HG03175 (cell line): ENCODE data around the gene DGKE.

Experiments used
- ATAC-seq: cut with Tn5 transposase; IDR thresholded peaks from one replicate; pipeline ENCODE4 v1.9.1; 2021; ENCODE audit warnings: mild to moderate bottlenecking, moderate library complexity; ENCODE audit not compliant: unreplicated experiment

The DGKE gene

DNA sequence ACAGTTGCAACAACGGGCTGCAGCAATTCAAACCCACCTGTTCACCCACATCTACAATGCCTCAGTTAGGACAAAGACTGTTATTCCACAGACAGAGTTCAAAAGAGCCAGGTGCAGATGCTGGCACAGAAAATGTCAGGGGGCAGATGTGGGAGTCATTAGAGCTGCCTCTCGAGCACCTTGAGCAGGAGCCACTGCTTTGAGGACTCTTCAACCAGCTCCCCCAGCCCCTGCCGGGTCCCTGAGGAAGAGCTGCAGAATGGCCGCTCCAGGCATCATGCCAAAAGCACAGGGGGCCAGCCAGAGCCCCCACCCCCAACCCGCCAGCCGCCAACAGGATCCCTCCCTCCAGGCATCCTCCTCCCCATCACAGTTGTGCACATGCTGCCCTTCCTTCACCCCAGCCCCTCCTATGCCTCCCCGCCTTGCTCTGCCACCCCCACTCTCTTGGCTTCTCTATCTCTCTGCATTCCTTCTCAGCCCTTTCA lies 21.0 kb upstream of the DGKE start:
- ATAC-seq, result no peak

DNA sequence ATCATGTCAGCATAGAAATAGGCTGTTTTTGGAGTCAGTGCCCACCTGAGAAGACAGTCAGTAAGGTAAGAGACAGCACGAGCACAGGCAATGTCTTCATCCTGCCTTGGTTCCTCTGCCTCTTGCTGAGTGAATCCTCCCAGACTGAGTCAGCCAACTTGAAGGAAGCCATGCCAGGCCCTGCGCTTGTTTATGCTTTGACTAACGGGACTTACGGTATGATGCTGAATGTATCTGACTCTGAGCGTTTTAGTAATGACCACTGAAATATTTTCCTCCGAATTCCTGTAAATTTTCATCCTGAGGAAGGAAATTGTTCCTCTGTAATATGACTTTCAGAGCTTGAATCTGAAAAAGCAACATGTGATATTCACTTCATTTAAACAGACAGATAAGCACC lies 18.2 kb upstream of the DGKE start:
- ATAC-seq, result no peak

DNA sequence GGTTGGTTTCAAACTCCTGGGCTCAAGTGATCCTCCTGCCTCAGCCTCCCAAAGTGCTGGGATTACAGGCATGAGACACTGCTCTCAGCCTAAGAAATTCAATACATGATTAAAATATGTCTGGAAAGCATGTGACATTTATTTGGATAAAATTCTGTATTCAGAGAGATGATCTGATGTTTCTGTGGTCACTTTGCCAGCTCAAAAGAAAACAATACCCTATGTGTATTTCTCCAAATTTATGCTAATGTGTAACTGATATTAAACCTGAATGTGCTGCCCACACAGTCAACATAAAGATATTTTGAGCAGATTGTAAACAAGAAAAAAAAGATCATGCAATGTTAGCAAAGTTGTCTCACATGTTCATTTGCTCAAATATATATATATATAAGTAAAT lies 16.9 kb upstream of the DGKE start:
- ATAC-seq, result no peak

DNA sequence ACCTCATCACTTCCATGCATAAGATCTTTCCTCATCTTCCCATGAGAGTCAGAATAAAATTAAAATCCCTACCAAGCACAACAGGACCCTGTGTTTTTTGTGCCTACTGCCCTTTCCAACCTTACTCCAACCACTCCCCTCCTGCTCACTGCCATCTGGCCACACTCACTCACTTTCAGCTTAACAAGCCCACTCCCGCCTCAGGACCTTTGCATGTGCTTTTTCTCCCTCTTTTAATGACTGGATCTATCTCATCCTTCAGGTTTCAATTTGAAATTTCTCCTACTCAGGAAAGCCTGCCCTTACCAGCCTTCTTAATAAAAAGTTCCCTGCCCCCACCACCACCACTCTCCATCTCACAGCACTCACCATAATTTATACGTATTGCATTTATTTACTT lies 14.9 kb upstream of the DGKE start:
- ATAC-seq, result no peak

DNA sequence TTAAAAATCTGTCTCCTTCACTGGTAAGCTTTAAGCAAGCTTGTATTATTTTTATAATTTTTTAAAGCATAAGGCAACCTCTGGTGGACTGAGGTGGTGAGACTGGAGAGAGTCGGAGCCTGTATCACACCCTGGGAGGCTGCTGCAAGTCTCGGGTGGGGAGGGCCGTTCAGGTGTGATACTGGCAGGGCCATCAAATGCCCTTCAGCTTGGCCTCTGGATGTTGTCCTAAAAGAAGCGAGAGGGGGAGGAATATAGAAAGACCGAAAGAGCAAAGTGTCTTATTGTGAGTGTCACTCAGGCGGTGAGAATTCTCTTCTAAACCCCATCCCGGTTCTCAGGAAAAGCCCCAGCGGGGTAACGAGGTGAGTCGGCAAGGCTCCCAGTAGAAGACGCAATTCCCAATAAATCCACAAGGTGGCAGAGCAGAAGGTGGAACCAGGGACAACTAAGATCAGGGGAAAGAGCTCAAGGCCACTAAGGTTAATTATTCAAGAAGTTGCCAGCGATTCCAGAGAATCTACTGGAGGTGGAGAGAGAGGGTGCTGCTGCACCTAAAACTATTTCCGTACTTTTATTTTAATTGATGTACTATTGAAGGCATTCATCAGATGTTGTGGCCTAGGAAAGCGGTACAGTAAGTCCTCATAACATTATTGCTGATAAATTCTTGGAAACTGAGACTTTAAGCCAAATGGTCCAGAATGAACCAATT lies 14.4 kb upstream of the DGKE start:
- ATAC-seq, result peak; percentile 69

DNA sequence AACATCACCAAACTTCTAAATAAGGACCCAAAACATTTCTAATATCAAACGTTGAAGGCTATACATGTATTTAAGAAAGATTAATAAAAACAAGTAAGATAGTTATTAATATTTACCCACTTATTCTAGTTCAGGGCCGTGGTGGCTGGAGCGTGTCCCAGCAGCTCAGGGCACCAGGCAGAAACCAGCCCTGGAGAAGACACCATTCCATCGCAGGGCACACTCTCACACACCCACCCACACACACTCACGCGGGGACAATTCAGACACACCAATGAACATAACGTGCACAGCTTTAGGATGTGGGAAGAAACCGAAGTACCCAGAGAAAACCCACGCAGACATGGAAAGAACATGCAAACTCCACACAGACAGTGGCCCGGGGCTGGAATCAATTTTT lies 13.7 kb upstream of the DGKE start:
- no peak for ATAC-seq

DNA sequence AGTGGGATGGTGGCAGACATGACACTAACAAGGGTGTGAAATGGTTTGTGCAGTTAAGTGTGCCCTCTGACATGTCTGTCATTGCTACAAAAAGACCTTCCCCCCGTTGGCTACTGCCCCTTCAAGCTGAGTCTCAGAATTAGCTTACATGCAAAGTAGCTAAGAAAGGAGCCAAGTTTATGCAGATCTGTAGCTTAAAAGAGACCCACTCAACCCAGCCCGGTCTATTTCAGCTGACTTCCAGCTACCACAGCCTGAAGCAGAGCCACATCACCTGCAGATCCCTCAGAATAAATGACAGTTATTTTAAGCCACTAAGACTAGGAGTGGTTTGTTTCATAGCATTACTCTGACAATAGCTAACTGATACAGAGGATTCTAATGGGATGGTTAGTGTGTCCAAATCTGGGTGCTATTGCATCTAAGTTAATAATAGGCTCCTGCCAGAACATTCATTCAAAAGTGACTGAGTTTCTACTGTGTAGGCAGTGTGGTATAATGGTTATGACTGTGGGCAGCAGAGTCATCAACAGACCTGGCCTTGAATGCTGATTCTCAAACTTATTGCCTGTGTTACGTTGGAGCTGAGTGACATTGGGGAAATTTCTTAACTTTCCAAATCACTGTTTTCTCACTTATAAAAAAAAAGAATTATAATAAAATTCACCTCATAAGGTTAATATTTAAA lies 12.0 kb upstream of the DGKE start:
- no peak for ATAC-seq

DNA sequence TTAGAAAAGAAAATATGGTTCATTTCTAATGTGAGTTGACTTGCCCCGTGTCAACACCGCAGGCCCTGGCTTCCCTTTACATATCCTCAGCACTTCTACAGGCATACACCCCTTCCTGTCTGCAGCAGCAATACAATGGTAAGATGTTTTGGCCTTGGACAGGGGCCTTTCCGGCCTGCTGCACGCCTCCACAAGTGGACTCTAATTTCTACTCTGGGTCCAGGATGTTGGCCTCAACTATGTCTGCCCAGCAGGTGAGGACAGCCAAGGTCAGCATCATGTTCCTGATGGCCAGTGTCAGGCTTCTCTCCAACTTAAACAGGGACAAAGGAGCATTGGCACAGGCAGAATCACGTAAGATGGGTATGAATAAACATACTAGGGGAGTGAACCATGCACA lies 11.2 kb upstream of the DGKE start:
- no peak for ATAC-seq

DNA sequence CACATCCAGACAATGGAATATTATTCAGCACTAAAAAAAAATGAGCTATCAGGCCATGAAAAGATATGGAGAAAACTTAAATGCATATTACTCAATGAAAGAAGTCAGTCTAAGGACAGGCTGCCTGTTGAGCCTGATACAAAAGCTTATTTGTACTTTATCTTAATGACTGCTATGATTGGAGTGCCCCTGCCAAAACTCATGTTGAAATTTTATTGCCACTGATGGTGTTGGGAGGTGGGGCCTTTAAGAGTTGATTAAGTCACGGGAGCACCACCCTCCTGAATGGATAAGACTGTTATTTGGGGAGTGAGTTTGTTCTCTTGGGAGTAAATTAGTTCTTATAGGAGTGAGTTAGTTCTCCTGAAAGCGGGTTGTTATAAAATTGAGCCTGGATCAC lies 10.1 kb upstream of the DGKE start:
- no peak for ATAC-seq

DNA sequence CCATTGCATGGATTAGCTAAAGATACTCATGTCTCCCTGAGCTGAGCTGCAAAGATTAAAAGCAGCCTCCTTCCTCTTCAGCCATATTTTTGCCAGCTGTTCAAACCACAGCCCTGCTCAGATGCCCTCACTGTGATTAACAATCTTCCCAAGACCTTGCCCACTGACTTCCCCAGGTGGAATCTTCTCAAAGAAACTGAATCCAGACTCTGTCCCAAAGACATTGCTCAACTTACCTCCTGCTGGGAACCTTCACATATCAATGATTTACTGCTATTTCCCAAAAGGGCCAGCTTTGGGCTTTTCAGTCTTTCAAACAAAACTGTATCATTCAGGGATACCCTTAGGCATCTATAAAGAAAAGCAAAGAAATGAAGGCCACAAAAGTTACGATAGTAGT lies 9.4 kb upstream of the DGKE start:
- no peak for ATAC-seq

DNA sequence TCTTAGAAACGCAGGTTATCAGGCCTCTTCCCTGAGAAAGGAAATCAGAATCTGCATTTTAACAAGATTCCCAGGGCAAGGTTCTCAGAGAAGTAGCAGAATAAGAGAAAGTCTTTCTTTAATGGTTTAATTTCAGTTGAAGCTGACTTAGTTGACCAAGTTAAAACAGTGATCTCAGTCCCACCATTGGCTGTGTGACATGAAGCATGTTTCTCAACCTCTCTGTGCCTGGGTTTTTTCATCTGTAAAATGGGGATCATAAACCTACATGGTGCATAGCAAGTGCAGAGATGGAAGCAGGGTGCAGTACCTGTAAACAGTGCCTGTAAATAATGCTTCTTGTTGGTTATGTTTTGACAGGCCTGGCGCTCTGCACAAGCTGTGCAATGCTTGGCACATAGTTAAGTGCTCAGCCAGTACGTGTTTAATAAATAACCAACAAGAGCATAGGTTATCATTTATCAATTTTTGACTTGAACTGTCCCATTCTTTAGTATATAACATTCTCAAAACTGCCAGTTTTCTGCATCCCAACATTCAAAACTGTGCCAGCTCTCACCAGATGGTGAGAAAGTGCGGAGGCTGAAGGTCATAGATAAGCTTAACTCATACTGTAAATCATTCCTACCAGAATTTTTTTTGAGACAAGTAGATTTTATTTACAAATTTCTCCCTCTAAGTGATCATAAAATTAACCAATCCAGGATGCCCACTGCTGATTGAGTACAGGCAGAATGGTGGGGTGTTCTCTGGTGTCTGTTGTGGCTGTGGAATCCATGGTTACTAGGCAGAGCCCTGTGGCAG lies 7.1 kb upstream of the DGKE start:
- no peak for ATAC-seq

DNA sequence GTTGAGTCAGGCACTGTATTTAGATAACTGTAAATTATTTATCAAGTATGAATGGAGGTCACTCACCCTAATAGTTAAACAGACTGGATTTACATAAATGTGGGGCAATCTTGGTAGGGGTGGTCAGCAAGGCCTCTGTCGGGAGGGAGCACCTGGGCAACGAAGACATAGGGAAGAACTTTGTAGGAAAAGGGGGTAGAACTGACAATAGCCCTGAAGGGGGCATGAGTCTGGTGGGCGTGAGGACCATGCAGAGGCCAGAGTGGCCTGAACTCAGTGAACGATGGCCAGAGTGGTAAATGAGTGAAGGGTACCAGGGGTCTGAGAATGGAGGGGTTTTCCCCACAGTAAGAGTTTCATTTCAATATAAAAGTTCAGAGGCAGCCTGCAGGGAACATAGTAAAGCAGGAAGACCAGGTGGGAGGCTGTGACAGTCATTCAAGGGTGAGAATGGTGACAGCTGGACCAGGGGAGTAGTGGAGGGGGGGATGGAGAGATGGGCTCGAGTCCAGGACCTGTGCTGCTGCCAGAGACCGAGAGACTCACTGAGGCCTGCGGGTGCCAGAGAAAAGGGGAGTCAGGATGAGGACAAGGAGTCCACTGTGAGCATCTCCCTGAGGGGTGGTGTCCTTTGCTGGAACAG lies 3.1 kb upstream of the DGKE start:
- ATAC-seq, result no peak

DNA sequence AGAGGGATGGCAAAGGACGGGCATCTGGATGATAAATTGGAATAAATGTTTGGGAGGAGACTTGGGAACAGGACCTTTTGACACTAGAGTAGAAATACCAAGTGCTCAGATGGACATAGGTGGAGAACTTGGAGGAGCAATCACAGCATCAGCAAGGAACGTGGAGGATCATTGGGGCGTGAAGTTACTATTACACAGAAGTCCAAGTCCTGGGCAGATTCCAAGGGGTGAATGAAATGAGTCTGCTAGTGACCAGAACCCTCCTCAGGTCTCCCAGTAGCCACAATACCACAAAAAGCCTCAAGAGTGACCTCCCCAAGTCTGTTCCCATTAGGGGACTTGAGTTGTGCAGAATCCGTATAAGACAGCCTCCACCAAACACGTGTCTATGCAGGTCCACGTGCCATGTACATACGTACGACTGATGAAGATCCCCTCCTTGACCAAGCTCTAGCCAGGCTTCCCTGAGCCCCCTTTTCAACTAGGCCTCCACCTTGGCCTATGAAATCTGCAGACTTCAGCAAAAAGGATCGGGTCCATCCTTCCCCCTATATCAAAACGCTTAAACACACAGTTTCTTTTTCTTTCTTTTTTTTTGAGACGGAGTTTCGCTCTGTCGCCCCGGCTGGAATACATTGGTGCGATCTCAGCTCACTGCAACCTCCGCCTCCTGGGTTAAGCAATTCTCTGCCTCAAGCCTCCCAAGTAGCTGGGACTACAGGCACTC lies 2.4 kb upstream of the DGKE start:
- no peak for ATAC-seq

DNA sequence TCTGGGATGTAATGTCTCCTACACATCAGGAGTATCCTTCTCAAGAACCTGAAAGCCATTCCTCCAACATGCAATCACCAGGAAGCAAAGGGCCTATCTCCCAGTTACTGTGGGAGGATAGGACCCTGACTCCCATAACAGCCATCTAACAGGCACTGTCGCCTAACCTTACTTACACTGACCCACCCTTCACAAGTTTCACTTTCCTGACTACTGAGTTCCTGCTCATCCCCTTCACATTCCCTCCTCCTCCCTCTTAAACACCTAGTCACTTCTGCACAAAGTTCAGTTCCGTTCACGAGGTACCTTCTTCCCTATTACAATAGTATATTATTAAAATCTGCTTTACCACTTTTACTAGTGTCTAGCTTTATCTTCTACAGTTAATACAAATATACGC lies 1.5 kb upstream of the DGKE start:
- ATAC-seq, result no peak

DNA sequence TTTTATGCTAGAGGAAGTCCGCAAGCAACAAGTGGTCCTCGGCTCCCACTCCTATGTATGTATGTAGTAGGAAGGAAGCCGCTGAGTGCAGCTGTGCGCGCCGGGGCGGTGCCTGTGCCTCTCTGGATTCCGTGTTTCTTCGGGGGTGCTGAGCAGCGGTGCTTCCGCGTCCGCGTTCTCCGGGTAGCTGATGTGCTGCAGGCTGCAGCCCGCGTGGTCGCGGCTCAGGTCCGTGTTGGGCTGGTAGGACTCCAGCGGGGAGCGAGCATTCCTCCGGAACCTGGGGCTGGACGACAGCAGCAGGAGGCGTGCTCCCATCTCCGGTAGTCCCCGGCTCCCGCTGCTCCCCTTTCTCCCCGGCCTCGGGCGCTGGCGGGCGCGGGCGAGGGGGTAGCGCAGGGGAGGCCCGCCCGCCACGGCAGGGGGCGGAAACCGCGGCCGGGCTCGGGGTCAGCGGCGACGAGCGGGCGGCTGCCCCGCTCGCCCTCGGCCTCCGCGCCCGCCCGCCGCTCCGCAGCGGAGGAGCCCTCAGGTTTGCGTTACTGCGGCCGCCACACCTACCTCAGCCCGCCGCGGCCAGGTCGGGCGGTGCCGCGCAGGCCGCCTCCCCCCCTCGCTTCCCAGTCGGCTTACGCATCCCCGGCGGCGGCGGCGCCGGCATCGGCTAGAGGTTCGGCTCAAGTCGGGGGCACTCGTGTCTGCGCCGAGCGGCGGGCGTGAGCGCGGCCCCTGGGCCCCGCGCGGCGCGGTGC lies 718 bp upstream of the DGKE start:
- peak; percentile 54 for ATAC-seq

DNA sequence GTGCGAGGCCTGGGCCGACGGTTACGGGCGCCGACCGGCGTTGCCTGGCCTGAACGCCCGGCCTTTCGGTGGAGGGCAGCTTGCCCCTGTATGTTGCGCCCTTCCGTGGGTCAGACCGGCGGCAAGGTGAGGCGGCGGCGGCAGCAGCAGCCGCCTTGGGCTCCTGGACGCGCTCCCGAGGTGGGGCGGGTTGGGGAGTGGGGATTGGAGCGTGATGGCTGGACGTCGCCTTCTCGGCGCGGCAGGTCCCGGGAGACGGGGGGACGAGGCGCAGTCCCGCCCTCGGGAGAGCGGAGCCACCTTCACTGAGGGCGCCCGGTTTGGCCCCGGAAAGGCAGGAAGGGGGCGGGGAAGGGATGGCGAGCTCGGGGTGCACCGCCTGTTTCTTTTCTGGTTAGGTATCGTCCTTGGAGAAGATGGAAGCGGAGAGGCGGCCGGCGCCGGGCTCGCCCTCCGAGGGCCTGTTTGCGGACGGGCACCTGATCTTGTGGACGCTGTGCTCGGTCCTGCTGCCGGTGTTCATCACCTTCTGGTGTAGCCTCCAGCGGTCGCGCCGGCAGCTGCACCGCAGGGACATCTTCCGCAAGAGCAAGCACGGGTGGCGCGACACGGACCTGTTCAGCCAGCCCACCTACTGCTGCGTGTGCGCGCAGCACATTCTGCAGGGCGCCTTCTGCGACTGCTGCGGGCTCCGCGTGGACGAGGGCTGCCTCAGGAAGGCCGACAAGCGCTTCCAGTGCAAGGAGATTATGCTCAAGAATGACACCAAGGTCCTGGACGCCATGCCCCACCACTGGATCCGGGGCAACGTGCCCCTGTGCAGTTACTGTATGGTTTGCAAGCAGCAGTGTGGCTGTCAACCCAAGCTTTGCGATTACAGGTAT lies 671 bp downstream of the DGKE start:
- ATAC-seq, result peak; percentile 41

DNA sequence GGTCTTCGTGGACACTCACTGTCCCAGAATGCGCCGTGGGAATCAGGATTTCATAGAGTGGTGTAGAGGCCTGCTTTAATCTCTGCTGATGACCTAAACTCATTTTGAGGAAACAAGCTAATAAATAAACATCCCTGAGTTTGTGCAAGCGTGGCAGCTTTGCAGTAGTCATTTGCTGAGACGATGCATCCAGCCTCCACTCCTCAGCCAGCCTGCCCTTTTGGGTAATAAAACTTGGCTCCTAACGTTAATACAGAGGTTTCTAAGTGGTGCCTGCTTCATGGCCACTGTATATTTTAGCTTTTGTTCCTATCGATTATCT lies 1.3 kb downstream of the DGKE start:
- no peak for ATAC-seq

DNA sequence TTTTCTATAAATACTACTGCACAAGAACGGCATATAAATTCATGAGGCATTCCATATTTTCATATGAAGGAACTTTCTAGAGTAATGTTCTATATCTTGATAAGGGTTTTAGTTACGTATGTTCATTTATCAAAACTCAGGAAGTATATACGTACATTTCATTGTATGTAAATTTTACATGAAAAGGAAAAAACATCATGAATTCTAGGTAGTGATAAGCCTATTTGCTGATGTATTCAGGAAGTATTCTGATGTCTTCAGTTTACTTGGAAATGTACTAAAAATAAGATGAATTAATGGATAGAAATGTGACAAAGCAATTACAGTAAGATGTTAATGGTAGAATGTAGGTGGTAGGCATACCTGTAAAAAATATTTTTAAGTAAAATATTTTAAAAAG lies 4.7 kb downstream of the DGKE start:
- no peak for ATAC-seq

DNA sequence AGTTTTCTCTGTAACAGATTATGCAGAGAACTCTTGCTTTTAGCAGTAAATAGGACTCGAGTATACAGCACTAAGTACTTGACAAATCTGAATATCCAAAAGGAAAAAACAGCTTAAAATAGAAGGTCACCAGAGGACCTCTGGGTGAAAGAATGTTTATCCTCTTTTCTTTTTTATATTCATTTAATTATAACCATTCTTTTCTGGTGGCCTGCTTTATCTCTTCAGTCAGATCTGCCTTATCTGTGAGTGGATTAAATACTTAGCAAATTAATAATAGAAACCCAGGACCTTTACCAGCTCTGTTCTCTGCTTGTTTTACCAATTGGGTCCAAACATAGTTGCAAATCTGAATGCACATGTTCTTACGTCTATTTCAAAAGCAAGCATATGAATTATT lies 8.6 kb downstream of the DGKE start:
- ATAC-seq, result no peak
